DND-41 (cell line): Measurements from ENCODE around the gene PAX2.

Source experiments
- CTCF ChIP-seq: IDR thresholded peaks from 2 replicates; pipeline ENCODE4 v1.5.1; 2012; ENCODE audit warnings: borderline replicate concordance, low read length, moderate library complexity, mild to moderate bottlenecking; ENCODE audit not compliant: poor library complexity, severe bottlenecking; ENCODE audit errors: extremely low read depth
- EZH2 ChIP-seq: IDR thresholded peaks from 3 replicates; pipeline ENCODE4 v1.6.1; 2012; ENCODE audit warnings: borderline replicate concordance, low read depth, mild to moderate bottlenecking, moderate library complexity, low read length, inconsistent platforms; ENCODE audit not compliant: severe bottlenecking

DNA sequence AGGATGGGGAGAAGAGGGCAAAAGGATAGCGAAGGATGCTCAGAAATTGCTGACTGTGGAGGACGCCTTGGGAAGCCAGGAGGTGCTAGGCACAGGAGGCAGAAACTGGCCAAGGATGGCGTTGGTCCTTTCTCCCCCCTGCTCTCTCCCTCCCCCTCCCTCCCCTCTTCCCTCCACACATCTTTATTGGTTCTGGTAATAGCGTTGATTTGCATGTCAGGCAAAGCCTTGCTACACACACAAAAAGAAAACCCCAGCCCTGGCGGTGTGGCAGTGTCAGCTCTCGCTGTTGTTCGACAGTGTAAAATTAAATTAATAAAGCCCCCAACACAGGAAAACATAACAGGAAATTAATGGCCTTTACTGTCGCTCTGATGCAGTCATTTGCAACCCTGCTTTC lies 47.2 kb downstream of the PAX2 start:
- TF ChIP-seq CTCF (no peak), EZH2 (no peak)
